Fibroblast of peridontal ligament (primary cell): Measurements from ENCODE around the gene LDLR.
A peak's percentile ranks its signal among the peaks of the same experiment; 100 is the strongest.
"Not testable (repeated sequence)": the region's sequence is repeated elsewhere in the genome, so short reads cannot be mapped to it uniquely, and the experiment has no call there.

Source experiments
- DNase-seq: peaks from one replicate; pipeline ENCODE4 v3.0.0-alpha.2; 2010; ENCODE audit errors: extremely low read depth

Gene LDLR

GRCh38 chr19:11073568-11073967 is 15.7 kb upstream of the LDLR start:
- DNase-seq = no peak

- not testable (repeated sequence) for DNase-seq
These were observed 12.5 kb upstream of the LDLR start for GRCh38 chr19:11076792-11077191.

DNA sequence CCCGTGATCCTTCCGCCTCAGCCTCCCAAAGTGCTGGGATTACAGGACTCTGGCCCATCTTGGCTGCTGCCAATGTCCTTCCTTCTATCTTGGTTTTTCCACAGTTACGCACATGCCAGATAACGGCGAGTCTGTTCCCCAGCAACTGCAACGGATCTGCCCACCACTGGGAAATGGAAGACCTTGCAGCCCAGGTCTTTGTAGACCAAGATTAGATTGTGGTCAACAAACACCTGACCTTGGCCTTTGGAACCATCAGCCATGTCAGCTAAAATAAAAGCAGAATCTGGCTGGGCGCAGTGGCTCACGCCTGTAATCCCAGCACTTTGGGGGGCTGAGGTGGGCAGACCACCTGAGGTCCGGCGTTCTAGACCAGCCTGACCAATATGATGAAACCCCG is 10.4 kb upstream of the LDLR start:
- DNase-seq = no peak

GRCh38 chr19:11079999-11080398 is 9.3 kb upstream of the LDLR start:
- DNase-seq = no peak

GRCh38 chr19:11087870-11088505 is 1.3 kb upstream of the LDLR start:
- DNase-seq = no peak

GRCh38 chr19:11088506-11089253 is 583 bp upstream of the LDLR start:
- peak; percentile 73 for DNase-seq

DNA sequence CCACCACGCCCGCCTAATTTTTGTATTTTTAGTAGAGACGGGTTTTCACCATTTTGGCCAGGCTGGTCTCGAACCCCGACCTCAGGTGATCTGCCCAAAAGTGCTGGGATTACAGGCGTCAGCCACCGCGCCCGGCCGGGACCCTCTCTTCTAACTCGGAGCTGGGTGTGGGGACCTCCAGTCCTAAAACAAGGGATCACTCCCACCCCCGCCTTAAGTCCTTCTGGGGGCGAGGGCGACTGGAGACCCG is 676 bp downstream of the LDLR start:
- not testable (repeated sequence) for DNase-seq

DNA sequence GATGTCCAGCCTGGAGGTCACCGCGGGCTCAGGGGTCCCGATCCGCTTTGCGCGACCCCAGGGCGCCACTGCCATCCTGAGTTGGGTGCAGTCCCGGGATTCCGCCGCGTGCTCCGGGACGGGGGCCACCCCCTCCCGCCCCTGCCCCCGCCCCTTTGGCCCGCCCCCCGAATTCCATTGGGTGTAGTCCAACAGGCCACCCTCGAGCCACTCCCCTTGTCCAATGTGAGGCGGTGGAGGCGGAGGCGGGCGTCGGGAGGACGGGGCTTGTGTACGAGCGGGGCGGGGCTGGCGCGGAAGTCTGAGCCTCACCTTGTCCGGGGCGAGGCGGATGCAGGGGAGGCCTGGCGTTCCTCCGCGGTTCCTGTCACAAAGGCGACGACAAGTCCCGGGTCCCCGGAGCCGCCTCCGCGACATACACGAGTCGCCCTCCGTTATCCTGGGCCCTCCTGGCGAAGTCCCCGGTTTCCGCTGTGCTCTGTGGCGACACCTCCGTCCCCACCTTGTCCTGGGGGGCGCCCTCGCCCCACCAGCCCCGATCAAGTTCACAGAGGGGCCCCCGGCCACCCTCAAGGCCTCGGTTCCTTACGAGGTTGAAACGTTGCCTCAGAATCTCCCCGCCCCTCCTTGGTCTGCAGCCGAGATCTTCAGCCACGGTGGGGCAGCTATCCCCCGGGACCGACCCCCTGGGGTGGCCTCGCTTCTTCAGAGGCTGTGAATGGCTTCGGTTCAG is 1.2 kb downstream of the LDLR start:
- peak; percentile 87 for DNase-seq

GRCh38 chr19:11090997-11091702 is 1.9 kb downstream of the LDLR start:
- DNase-seq = peak; percentile 34

GRCh38 chr19:11091703-11092153 is 2.5 kb downstream of the LDLR start:
- peak; percentile 81 for DNase-seq

GRCh38 chr19:11092181-11092538 is 2.9 kb downstream of the LDLR start:
- DNase-seq = peak; percentile 74

DNA sequence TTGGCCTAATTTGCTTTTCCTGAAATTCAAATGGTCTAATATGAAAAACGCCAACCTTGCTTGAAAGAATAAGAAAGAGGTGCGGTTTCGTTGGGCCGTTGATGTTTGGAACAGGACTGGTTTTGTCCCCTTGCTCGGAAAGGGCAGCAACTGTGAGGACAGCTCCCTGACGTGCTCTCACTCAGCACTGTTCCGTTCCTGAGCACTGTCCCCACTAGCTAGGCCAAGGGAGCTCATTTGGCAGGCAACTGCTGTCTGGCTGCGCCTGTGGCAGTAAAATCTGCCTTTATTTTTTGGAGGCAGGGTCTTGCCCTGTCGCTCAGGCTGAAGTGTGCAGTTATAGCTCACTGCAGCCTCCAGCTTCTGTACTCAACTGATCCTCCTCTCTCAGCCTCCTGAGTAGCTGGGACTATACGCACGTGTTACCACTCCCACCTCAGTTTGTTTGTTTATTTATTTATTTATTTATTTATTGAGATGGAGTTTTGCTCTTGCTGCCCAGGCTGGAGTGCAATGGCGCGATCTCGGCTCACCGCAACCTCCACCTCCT is 4.5 kb downstream of the LDLR start:
- no peak for DNase-seq

- DNase-seq = no peak
These were observed 5.2 kb downstream of the LDLR start for GRCh38 chr19:11094520-11094894.

DNA sequence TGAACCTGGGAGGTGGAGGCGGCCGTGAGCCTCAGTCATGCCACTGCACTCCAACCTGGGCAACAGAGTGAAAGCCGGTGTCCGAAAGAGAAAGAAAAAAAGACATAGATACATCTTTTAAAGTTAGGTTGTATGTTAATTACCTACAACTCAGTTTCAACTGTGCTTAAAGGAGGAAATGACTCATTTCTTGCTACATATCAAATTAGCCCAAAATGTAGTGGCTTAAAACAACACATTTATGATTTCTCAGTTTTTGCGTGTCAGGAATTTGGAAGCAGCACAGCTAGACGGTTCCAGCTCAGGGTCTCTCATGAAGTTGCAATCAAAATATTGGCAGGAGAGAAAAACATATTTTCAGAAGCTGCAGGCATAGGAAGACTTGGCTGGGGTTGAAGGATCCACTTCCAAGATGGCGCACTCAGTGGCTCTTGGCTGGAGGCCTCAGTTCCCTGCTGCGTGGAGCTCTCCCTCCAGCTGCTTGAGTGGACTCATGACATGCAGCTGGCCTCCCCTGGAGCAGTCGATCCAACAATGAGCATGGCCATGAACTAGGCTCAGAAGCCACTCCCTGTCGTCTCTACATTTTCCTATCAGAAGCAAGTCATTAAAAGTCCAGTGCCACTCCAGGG is 7.1 kb downstream of the LDLR start:
- DNase-seq = peak; percentile 97

DNA sequence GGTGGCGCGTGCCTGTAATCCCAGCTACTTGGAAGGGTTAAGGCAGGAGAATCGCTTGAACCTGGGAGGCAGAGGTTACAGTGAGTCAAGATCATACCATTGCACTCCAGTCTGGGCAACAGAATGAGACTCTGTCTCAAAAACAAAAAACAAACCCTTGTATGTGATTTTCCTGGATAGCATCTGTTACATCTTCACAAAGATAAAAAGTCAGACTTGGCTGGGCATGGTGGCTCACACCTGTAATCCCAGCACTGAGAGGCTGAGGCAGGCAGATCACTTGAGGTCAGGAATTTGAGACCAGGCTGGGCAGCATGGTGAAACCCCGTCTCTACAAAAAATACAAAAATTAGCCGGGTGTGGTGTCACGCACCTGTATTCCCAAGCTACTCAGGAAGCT is 8.1 kb downstream of the LDLR start:
- not testable (repeated sequence) for DNase-seq

DNA sequence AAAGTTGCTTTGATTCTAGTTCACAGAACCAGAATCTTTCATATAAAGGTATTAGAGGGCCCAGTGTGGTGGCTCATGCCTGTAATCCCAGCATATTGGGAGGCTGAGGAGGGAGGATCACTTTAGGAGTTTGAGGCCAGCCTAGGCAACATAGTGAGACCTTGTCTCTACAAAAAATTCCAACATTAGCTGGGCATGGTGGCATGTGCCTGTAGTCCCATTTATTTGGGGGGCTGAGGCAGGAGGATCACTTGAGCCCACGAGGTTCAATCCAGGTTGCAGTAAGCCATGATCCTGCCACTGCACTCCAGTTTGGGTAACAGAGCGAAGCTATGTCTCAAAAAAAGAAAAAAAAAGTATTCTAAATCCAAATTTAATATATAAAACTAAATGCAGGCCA is 9.1 kb downstream of the LDLR start:
- no peak for DNase-seq

GRCh38 chr19:11098861-11099260 is 9.6 kb downstream of the LDLR start:
- no peak for DNase-seq

- no peak for DNase-seq
These were observed 10.8 kb downstream of the LDLR start for GRCh38 chr19:11100049-11100448.

GRCh38 chr19:11101057-11101456 is 11.8 kb downstream of the LDLR start:
- no peak for DNase-seq

- no peak for DNase-seq
These were observed 13.7 kb downstream of the LDLR start for GRCh38 chr19:11102944-11103343.

GRCh38 chr19:11103667-11104066 is 14.4 kb downstream of the LDLR start:
- DNase-seq = not testable (repeated sequence)
